Thyroid gland (tissue), 4 donors: Measurements from ENCODE around the gene ATG2A. TPM values are rescaled to one million over a fixed set of nuclear protein-coding genes. Genes with fewer than 3 reads are reported as not detected.

Source experiments
- DNase-seq, 2 donors: peaks; one replicate each; pipeline ENCODE4 v3.0.0-alpha.2; 2019
- H3K27ac ChIP-seq, 3 donors: fragments of 200-600 bp; sonication (generic); 1 replicate in 2 of 3; 2 replicates in 1 of 3; pipeline ENCODE4 v1.5.1; 2016 to 2019; ENCODE audit warnings: mild to moderate bottlenecking in 1 of 3, moderate library complexity in 1 of 3
- H3K27me3 ChIP-seq: fragments of 200-600 bp; sonication (generic); one replicate; pipeline ENCODE4 v1.5.1; 2019
- H3K36me3 ChIP-seq, 2 donors: fragments of 200-600 bp; sonication (generic); one replicate each; pipeline ENCODE4 v1.5.1; 2016 to 2019
- H3K4me1 ChIP-seq, 2 donors: fragments of 200-600 bp; sonication (generic); one replicate each; pipeline ENCODE4 v1.5.1; 2017 to 2019
- H3K4me3 ChIP-seq, 3 donors: fragments of 200-600 bp; sonication (generic); replicated peaks in 1 of 3; 1 replicate in 2 of 3; 2 replicates in 1 of 3; pipeline ENCODE4 v1.5.1; 2016; ENCODE audit warnings: mild to moderate bottlenecking in 1 of 3
- H3K9me3 ChIP-seq: fragments of 200-600 bp; sonication (generic); one replicate; pipeline ENCODE4 v1.5.1; 2017
- CTCF ChIP-seq, 6 experiments: fragments of 200-600 bp in 3 of 6; fragments of 450-650 bp in 3 of 6; sonication (generic) in 3 of 6; IDR thresholded peaks; one replicate each; pipeline ENCODE4 v1.5.1; 2016 to 2019; ENCODE audit warnings: antibody characterized with exemption in 6 of 6, mild to moderate bottlenecking in 2 of 6, inconsistent platforms in 1 of 6, moderate library complexity in 1 of 6
- POLR2A ChIP-seq, 2 donors: fragments of 450-650 bp; IDR thresholded peaks; one replicate each; pipeline ENCODE4 v1.6.1; 2017; ENCODE audit warnings: antibody characterized with exemption in 2 of 2, mild to moderate bottlenecking in 2 of 2, moderate library complexity in 1 of 2
- WGBS, 2 donors: methylation state at CpG; one replicate each; pipeline ENCODE4 v1.1.5; 2017; 5-methylcytosine and 5-hydroxymethylcytosine counted together
- intact Hi-C: fragments of 100-400 bp; cut with DNase I; formaldehyde crosslinking; loops from one replicate; pipeline ENCODE4 v1.15.1; 2023
- total RNA-seq, 4 donors: library from RNA; depleted of rRNA; stranded (reverse); fragments of >200 nt; gene quantifications; one replicate each; pipeline ENCODE4 v1.2.3, GENCODE V29; 2016

Gene ATG2A
- total RNA-seq, 4 donors from 2014 or later, result 19.5 to 43.1 (median 36.7) TPM

GRCh38 chr11:64885367-64886286, 31.4 kb downstream of the ATG2A start:
- no peak for DNase-seq
- H3K4me1 ChIP-seq, result peaks cover 3 to 16% of the 10 kb centered on the region in 2 donors
- no peaks in the 10 kb centered on the region for H3K27me3 ChIP-seq
- intact Hi-C loops, result no loop called here
- H3K4me3 ChIP-seq, result no peak overlapping the region
- WGBS, 2 donors, result 84 to 89% methylated on average over 15 of the region's 15 CpGs
- no peaks in the 10 kb centered on the region for H3K9me3 ChIP-seq
- H3K36me3 ChIP-seq, result no peaks in the 10 kb centered on the region
- TF ChIP-seq POLR2A (IDR thresholded peaks at IDR 0.05) (no peak), CTCF (IDR thresholded peaks at IDR 0.05) (no peak)
- no peak overlapping the region for H3K27ac ChIP-seq

- Histone ChIP-seq H3K4me3 (no peak overlapping the region), H3K27me3 (no peaks in the 10 kb centered on the region), H3K27ac (no peak overlapping the region), H3K36me3 (no peaks in the 10 kb centered on the region), H3K4me1 (peaks cover 3 to 22% of the 10 kb centered on the region in 2 donors), H3K9me3 (no peaks in the 10 kb centered on the region)
- TF ChIP-seq POLR2A (IDR thresholded peaks at IDR 0.05), result no peak
- TF ChIP-seq CTCF (IDR thresholded peaks at IDR 0.05), result no peak
- DNase-seq, result no peak
- intact Hi-C loops, result no loop called here
- WGBS, 2 donors, result 95% methylated on average over 8 of the region's 8 CpGs
These were observed 33.0 kb downstream of the ATG2A start for GRCh38 chr11:64884019-64884418.

GRCh38 chr11:64883575-64883974, 33.4 kb downstream of the ATG2A start:
- Histone ChIP-seq H3K9me3 (no peaks in the 10 kb centered on the region), H3K27ac (no peak overlapping the region), H3K4me1 (peaks cover 3 to 18% of the 10 kb centered on the region in 2 donors), H3K4me3 (no peak overlapping the region), H3K27me3 (no peaks in the 10 kb centered on the region), H3K36me3 (no peaks in the 10 kb centered on the region)
- 40% methylated on average over 2 of the region's 5 CpGs; no CpG with 5 or more reads in 1 of the 2 donors for WGBS, 2 donors
- intact Hi-C loops, result no loop called here
- no peak for DNase-seq
- no peak for TF ChIP-seq POLR2A (IDR thresholded peaks at IDR 0.05)
- no peak for TF ChIP-seq CTCF (IDR thresholded peaks at IDR 0.05)

GRCh38 chr11:64882243-64882642, 34.8 kb downstream of the ATG2A start:
- no peak for DNase-seq
- H3K27me3 ChIP-seq, result no peaks in the 10 kb centered on the region
- 81 to 85% methylated on average over 5 of the region's 5 CpGs for WGBS, 2 donors
- H3K27ac ChIP-seq, result peak overlapping the region in 1 of 3 donors; percentile 10
- peaks cover 5 to 8% of the 10 kb centered on the region in 2 donors for H3K4me1 ChIP-seq
- H3K4me3 ChIP-seq, result no peak overlapping the region
- intact Hi-C loops, result no loop called here
- H3K36me3 ChIP-seq, result no peaks in the 10 kb centered on the region
- no peak for TF ChIP-seq POLR2A (IDR thresholded peaks at IDR 0.05)
- no peaks in the 10 kb centered on the region for H3K9me3 ChIP-seq

GRCh38 chr11:64881476-64881875, 35.5 kb downstream of the ATG2A start:
- H3K36me3 ChIP-seq, result no peaks in the 10 kb centered on the region
- H3K27ac ChIP-seq, result no peak overlapping the region
- H3K9me3 ChIP-seq, result no peaks in the 10 kb centered on the region
- H3K4me3 ChIP-seq, result no peak overlapping the region
- 84 to 87% methylated on average over 8 of the region's 8 CpGs for WGBS, 2 donors
- H3K4me1 ChIP-seq, result peaks cover 13 to 15% of the 10 kb centered on the region in 2 donors
- intact Hi-C loops, result no loop called here
- no peak for DNase-seq
- H3K27me3 ChIP-seq, result no peaks in the 10 kb centered on the region
- no peak for TF ChIP-seq CTCF (IDR thresholded peaks at IDR 0.05)
- no peak for TF ChIP-seq POLR2A (IDR thresholded peaks at IDR 0.05)
